CD4-positive, alpha-beta T cell treated with Interleukin-15 for 4 hours (primary cell): ENCODE results near the gene NPEPL1.
"Not testable (repeated sequence)": the region's sequence is repeated elsewhere in the genome, so short reads cannot be mapped to it uniquely, and the experiment has no call there.

Source experiments
- DNase-seq: peaks from one replicate; pipeline ENCODE4 v3.0.0-alpha.2; 2020; ENCODE audit warnings: low spot score

The NPEPL1 gene

GRCh38 chr20:58692579-58693225 lies at the start of gene NPEPL1:
NPEPL1 (plus strand) TSS chr20:58692800; CDS start chr20:58692901, 101 bp downstream.
- peak; percentile 63 for DNase-seq

GRCh38 chr20:58642896-58643295 lies 49.7 kb upstream of the NPEPL1 start:
- not testable (repeated sequence) for DNase-seq

GRCh38 chr20:58645412-58645968 lies 47.1 kb upstream of the NPEPL1 start:
- DNase-seq, result no peak

GRCh38 chr20:58646257-58646656 lies 46.3 kb upstream of the NPEPL1 start:
- no peak for DNase-seq

- DNase-seq, result no peak
These were observed 45.9 kb upstream of the NPEPL1 start for GRCh38 chr20:58646703-58647102.

- DNase-seq, result no peak
These were observed 45.3 kb upstream of the NPEPL1 start for GRCh38 chr20:58647162-58647795.

- DNase-seq, result no peak
These were observed 44.7 kb upstream of the NPEPL1 start for GRCh38 chr20:58647796-58648501.

GRCh38 chr20:58648502-58648825 lies 44.1 kb upstream of the NPEPL1 start:
- DNase-seq, result not testable (repeated sequence)

- peak; percentile 36 for DNase-seq
These were observed 43.1 kb upstream of the NPEPL1 start for GRCh38 chr20:58649288-58650180.

- no peak for DNase-seq
These were observed 42.3 kb upstream of the NPEPL1 start for GRCh38 chr20:58650181-58650775.

GRCh38 chr20:58650776-58651558 lies 41.6 kb upstream of the NPEPL1 start, which contains the start of gene STX16:
STX16 (plus strand) TSS chr20:58651283; CDS start chr20:58652007, 724 bp downstream.
- peak; percentile 89 for DNase-seq

- DNase-seq, result no peak
These were observed 41.0 kb upstream of the NPEPL1 start for GRCh38 chr20:58651559-58651945.

GRCh38 chr20:58651946-58652605 lies 40.5 kb upstream of the NPEPL1 start:
- DNase-seq, result peak; percentile 78

GRCh38 chr20:58652606-58653294 lies 39.9 kb upstream of the NPEPL1 start:
- DNase-seq, result no peak

- no peak for DNase-seq
These were observed 38.3 kb upstream of the NPEPL1 start for GRCh38 chr20:58654337-58654736.

- no peak for DNase-seq
These were observed 37.1 kb upstream of the NPEPL1 start for GRCh38 chr20:58655328-58656107.

- no peak for DNase-seq
These were observed 35.8 kb upstream of the NPEPL1 start for GRCh38 chr20:58656831-58657230.

- DNase-seq, result no peak
These were observed 35.3 kb upstream of the NPEPL1 start for GRCh38 chr20:58657262-58657661.

- DNase-seq, result no peak
These were observed 34.6 kb upstream of the NPEPL1 start for GRCh38 chr20:58657986-58658385.
